ENCODE data around the gene PDZD4.

PDZD4 gene

DNA sequence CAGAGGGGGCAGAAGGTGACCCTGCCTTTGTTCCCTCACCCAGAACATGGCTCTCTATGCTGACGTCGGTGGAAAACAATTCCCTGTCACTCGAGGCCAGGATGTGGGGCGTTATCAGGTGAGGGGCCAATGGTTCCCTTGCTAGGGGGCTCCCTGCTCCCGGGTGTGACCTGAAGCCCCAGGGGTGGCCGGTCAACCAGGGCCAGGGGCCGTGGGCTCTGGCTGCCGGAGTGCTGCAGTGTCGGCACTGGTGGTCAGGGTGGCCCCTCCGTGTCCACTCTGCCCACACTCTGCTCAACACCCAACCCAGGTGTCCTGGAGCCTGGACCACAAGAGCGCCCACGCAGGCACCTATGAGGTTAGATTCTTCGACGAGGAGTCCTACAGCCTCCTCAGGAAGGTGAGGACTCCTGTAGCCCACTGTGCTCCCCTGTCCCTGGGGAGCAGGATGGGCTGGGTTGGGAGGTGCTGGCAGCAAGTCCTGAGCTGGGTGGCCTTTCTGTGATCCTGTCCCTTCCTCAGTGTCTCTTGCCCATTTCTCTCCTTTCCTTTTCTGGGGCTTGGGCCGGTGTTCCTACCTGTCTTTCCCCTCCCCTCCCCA is 32.8 kb downstream of the PDZD4 start:
- no peak overlapping the region for H3K4me3 ChIP-seq (replicated peaks; ENCODE audit: low read depth, low read length)
- no peak for TF ChIP-seq CTCF (IDR thresholded peaks at IDR 0.05; ENCODE audit: low read length, missing control alignments)
- no peak for DNase-seq (ENCODE audit: low read depth)

- no peak for TF ChIP-seq CTCF (IDR thresholded peaks at IDR 0.05; ENCODE audit: low read length, missing control alignments)
- DNase-seq (ENCODE audit: low read depth): peak; percentile 7
- peak overlapping the region; percentile 77 for H3K4me3 ChIP-seq (replicated peaks; ENCODE audit: low read depth, low read length)
Observed at GRCh38 chrX:153794897-153795816, 35.2 kb downstream of the PDZD4 start.

DNA sequence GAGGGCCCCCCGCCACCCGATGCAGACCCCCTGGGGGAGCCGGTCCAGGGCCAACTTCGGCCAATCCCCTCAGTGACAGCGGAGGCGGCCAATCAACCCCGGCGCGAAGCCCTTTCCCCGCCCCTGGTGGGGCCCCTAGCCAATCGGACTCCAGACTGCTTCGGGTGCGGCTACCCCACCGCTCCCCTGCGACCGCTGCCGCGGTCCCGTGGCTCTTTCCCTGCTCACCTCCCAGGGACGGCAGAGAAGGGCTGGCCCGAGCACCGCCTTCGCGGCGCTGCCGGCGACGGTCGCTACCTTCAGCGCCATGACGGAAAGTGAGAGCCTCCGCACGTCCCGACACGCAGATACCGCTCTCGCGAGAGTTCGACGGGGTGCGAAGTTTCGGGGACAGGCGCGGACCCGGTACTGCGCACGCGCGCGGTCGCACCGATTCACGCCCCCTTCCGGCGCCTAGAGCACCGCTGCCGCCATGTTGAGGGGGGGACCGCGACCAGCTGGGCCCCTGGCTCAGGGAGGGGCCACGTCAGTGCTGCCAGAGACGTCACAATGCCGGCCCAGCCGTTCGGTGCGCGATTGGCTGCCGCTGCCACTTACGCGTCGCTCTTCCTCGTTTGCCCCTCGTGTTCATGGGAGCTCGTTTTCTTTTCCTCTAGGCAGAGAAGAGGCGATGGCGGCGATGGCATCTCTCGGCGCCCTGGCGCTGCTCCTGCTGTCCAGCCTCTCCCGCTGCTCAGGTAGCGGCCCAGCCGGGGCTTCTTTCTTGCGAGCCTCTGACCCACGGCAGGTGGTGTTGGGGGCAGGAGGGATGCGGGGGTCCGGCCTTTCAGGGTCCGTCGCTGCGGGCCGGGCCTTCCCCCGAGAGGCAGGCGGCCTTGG is 36.1 kb downstream of the PDZD4 start, which contains the start of the genes IDH3G and SSR4:
TSS of gene IDH3G (minus strand) at position 358 of the 879 bp plus-strand sequence. CDS start at position 309, 49 bp downstream.
TSS of gene SSR4 (plus strand) at position 651 of the 879 bp plus-strand sequence. CDS start at position 671, 20 bp downstream.
- H3K4me3 ChIP-seq (replicated peaks; ENCODE audit: low read depth, low read length): peak within 1 kb of the TSS; percentile 77
- no peak for TF ChIP-seq CTCF (IDR thresholded peaks at IDR 0.05; ENCODE audit: low read length, missing control alignments)
- DNase-seq (ENCODE audit: low read depth): peak; percentile 96

DNA sequence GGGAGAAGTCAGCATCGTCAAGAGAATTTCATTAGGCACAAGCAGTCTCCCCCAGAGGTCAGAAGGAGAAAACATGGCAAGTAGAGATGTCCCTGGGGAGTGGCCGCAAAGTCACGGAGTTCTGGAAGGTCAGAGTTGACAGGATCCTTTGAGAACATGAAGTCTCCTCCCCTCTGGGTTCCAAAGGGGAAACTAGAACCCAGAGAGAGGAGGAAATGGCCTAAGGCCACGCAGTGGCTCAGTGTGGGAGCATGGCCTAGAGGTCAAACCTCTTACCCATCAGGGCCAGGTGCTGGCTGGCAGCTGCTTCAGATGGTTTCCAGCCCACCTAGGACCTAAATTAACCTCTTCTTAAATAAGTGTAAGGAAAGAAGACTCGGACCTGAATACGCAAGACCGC is 37.1 kb downstream of the PDZD4 start:
- peak overlapping the region; percentile 77 for H3K4me3 ChIP-seq (replicated peaks; ENCODE audit: low read depth, low read length)
- no peak for TF ChIP-seq CTCF (IDR thresholded peaks at IDR 0.05; ENCODE audit: low read length, missing control alignments)
- no peak for DNase-seq (ENCODE audit: low read depth)

DNA sequence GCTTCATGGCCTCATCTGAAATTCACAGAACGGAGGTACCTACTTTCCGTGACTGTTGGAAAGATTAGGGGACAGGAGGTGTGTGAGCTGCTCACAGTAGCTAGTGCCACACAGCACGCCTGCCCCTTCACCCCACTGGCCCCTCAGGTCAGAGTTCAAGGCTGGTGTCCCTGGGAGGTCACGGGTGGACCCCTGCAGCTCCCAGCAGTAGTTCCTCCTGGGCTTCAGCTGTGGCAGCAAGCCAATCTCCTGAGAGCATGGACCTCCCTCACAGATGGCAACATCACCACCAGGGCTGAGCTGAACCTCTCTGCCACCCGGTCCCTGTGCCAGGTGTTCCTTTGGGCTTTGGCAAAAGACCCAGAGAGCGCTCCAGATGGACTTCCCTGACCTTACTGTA is 38.0 kb downstream of the PDZD4 start:
- no peak for TF ChIP-seq CTCF (IDR thresholded peaks at IDR 0.05; ENCODE audit: low read length, missing control alignments)
- no peak for DNase-seq (ENCODE audit: low read depth)
- H3K4me3 ChIP-seq (replicated peaks; ENCODE audit: low read depth, low read length): no peak overlapping the region

DNA sequence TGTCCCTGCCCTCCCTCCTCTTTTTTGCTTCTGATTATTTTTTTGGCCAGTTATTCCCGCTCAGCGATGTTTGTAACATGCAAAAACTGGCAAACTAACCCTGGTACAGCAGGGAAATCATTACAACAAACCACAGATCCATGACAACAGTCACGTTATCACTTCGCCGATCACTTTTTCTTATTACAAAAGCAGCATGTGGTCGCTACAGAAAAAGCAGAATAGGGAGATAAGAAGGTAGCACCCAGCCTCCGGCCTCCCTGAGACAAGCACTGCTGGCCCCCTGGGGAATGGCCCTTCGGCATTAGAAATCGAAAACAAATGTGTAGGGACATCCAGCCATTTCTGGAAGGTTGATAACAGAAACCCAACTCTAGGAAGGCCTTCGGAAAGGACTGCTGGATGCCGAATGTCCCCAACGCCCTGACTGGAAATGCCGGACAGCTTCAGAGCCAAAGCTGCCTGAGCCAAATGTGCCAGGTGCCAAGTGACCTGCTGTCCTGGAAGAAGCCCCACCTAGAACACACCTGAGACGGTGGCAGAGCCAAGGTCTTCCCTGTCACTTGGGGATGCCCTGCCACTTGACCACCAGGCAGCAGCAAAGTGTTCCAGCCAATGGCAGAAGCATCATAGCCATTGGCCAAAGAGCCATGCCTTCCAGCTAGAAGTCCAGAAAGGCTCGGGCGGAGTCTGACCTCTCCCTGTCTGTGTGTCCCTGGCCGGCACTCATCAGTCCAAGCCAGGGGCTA is 39.1 kb downstream of the PDZD4 start:
- no peak overlapping the region for H3K4me3 ChIP-seq (replicated peaks; ENCODE audit: low read depth, low read length)
- no peak for TF ChIP-seq CTCF (IDR thresholded peaks at IDR 0.05; ENCODE audit: low read length, missing control alignments)
- DNase-seq (ENCODE audit: low read depth): no peak

All from fibroblast of pulmonary artery (primary cell).